NCI-H2029 (cell line): ENCODE measurements around the gene C9orf85.
"Not testable (repeated sequence)": the region's sequence is repeated elsewhere in the genome, so short reads cannot be mapped to it uniquely, and the experiment has no call there.

Experiments
- DNase-seq: peaks from one replicate; lab custom pipeline; 2025; lab: John Stamatoyannopoulos, UW

Gene C9orf85

GRCh38 chr9:71911061-71911907, at the start of gene C9orf85, which contains the start of gene ABHD17B:
C9orf85 (plus strand) TSS chr9:71911639; CDS start chr9:71911735, 96 bp downstream.
ABHD17B (minus strand) TSS chr9:71911193; CDS start chr9:71875080, 36,113 bp downstream.
- peak; percentile 99 for DNase-seq

- no peak for DNase-seq
Observed at GRCh38 chr9:71863631-71864030, 47.8 kb upstream of the C9orf85 start.

GRCh38 chr9:71875345-71875744, 36.1 kb upstream of the C9orf85 start:
- DNase-seq = no peak

GRCh38 chr9:71876106-71876505, 35.3 kb upstream of the C9orf85 start:
- DNase-seq = no peak

GRCh38 chr9:71876829-71877228, 34.6 kb upstream of the C9orf85 start:
- DNase-seq = no peak

GRCh38 chr9:71878327-71879274, 32.8 kb upstream of the C9orf85 start:
- no peak for DNase-seq

- DNase-seq = no peak
Observed at GRCh38 chr9:71879644-71880174, 31.7 kb upstream of the C9orf85 start.

GRCh38 chr9:71884005-71884404, 27.4 kb upstream of the C9orf85 start:
- no peak for DNase-seq

- no peak for DNase-seq
Observed at GRCh38 chr9:71885467-71885866, 26.0 kb upstream of the C9orf85 start.

GRCh38 chr9:71886015-71886414, 25.4 kb upstream of the C9orf85 start:
- no peak for DNase-seq

- DNase-seq = no peak
Observed at GRCh38 chr9:71886541-71886940, 24.9 kb upstream of the C9orf85 start.

- no peak for DNase-seq
Observed at GRCh38 chr9:71887362-71887761, 24.1 kb upstream of the C9orf85 start.

- DNase-seq = no peak
Observed at GRCh38 chr9:71890042-71890679, 21.3 kb upstream of the C9orf85 start.

- no peak for DNase-seq
Observed at GRCh38 chr9:71891557-71892189, 19.8 kb upstream of the C9orf85 start.

GRCh38 chr9:71895117-71895516, 16.3 kb upstream of the C9orf85 start:
- DNase-seq = no peak

- no peak for DNase-seq
Observed at GRCh38 chr9:71895955-71896354, 15.5 kb upstream of the C9orf85 start.

GRCh38 chr9:71896761-71897160, 14.7 kb upstream of the C9orf85 start:
- DNase-seq = no peak

- DNase-seq = no peak
Observed at GRCh38 chr9:71897577-71897976, 13.9 kb upstream of the C9orf85 start.

- DNase-seq = not testable (repeated sequence)
Observed at GRCh38 chr9:71898756-71899155, 12.7 kb upstream of the C9orf85 start.

- DNase-seq = no peak
Observed at GRCh38 chr9:71901695-71902597, 9.5 kb upstream of the C9orf85 start.
